Esophagus squamous epithelium (tissue), 5 donors: ENCODE results near the gene EPAS1. TPM values are rescaled to one million over a fixed set of nuclear protein-coding genes. Genes with fewer than 3 reads are reported as not detected.
A peak's percentile ranks its signal among the peaks of the same experiment; 100 is the strongest.

Experiments used
- DNase-seq: peaks from one replicate; lab custom pipeline; 2025; lab: John Stamatoyannopoulos, UW
- H3K27ac ChIP-seq, 4 donors: fragments of 200-600 bp; sonication (generic); one replicate each; pipeline ENCODE4 v1.5.1; 2016 to 2019; ENCODE audit warnings: mild to moderate bottlenecking in 1 of 4
- H3K27me3 ChIP-seq, 4 donors: fragments of 200-600 bp; sonication (generic); 1 replicate in 3 of 4; 2 replicates in 1 of 4; pipeline versions ENCODE4 v1.5.1 to v1.6.0; 2017 to 2021; ENCODE audit warnings: antibody characterized with exemption in 1 of 4
- H3K36me3 ChIP-seq, 3 donors: fragments of 200-600 bp; sonication (generic); one replicate each; pipeline ENCODE4 v1.5.1; 2016 to 2019
- H3K4me1 ChIP-seq, 3 donors: fragments of 200-600 bp; sonication (generic); one replicate each; pipeline ENCODE4 v1.5.1; 2017 to 2019
- H3K4me3 ChIP-seq, 4 donors: fragments of 200-600 bp; sonication (generic); 1 replicate in 3 of 4; 2 replicates in 1 of 4; pipeline ENCODE4 v1.5.1; 2016 to 2019; ENCODE audit warnings: mild to moderate bottlenecking in 2 of 4, moderate library complexity in 1 of 4
- H3K9me3 ChIP-seq, 3 donors: fragments of 200-600 bp; sonication (generic); one replicate each; pipeline ENCODE4 v1.5.1; 2016 to 2019
- POLR2A ChIP-seq, 4 donors: fragments of 450-650 bp; IDR thresholded peaks; one replicate each; pipeline ENCODE4 v1.6.1; 2017; ENCODE audit warnings: antibody characterized with exemption in 4 of 4, mild to moderate bottlenecking in 4 of 4, moderate library complexity in 3 of 4
- whole genome bisulfite sequencing, 2 donors: methylation state at CpG; one replicate each; pipeline ENCODE4 v1.1.5; 2018; 5-methylcytosine and 5-hydroxymethylcytosine counted together
- intact Hi-C: fragments of 100-400 bp; cut with DNase I; formaldehyde crosslinking; loops from one replicate; pipeline ENCODE4 v1.15.0; 2022
- total RNA-seq, 4 donors: library from RNA; depleted of rRNA; stranded (reverse); fragments of >200 nt; gene quantifications; one replicate each; pipeline ENCODE4 v1.1.0, GENCODE V29; 2016
- TF ChIP-seq, protein P1 (sequence below), 6 experiments: fragments of 450-650 bp in 4 of 6; fragments of 200-600 bp in 2 of 6; sonication (generic) in 2 of 6; IDR thresholded peaks; one replicate each; pipeline ENCODE4 v1.5.1; 2016 to 2019; ENCODE audit warnings: antibody characterized with exemption in 6 of 6, mild to moderate bottlenecking in 4 of 6, moderate library complexity in 4 of 6
- donor health status: DM: yes; HTN: yes; CAD: no.

The EPAS1 gene
- total RNA-seq, 4 donors from 2014 or later, result 86.7 to 151 (median 105) TPM

DNA sequence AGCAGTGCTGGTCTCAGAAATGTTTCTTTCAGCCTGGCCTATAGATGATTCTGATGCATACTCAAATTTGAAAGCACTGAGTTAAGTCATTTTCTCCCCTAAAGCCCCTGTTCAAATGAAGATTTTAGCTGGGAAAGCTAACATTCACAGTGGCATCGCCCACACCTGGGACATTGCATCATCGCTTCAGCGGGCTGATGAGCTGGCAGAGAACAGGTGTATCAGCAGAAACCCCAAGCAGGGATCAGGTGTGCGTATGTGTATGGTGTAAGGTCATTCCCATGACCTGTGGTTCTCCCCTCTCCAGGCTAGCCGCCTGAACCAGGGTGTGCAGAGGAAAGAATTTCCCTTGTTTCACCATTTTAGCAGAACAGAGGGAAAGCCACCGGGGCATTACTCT, 56.3 kb downstream of the EPAS1 start:
- 84 to 89% methylated on average over 4 to 6 of the region's 6 CpGs for WGBS, 2 donors
- TF ChIP-seq, protein P1, sequence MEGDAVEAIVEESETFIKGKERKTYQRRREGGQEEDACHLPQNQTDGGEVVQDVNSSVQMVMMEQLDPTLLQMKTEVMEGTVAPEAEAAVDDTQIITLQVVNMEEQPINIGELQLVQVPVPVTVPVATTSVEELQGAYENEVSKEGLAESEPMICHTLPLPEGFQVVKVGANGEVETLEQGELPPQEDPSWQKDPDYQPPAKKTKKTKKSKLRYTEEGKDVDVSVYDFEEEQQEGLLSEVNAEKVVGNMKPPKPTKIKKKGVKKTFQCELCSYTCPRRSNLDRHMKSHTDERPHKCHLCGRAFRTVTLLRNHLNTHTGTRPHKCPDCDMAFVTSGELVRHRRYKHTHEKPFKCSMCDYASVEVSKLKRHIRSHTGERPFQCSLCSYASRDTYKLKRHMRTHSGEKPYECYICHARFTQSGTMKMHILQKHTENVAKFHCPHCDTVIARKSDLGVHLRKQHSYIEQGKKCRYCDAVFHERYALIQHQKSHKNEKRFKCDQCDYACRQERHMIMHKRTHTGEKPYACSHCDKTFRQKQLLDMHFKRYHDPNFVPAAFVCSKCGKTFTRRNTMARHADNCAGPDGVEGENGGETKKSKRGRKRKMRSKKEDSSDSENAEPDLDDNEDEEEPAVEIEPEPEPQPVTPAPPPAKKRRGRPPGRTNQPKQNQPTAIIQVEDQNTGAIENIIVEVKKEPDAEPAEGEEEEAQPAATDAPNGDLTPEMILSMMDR (IDR thresholded peaks at IDR 0.05), result no peak
- no peak for TF ChIP-seq POLR2A (IDR thresholded peaks at IDR 0.05)
- intact Hi-C loops, result no loop called here

DNA sequence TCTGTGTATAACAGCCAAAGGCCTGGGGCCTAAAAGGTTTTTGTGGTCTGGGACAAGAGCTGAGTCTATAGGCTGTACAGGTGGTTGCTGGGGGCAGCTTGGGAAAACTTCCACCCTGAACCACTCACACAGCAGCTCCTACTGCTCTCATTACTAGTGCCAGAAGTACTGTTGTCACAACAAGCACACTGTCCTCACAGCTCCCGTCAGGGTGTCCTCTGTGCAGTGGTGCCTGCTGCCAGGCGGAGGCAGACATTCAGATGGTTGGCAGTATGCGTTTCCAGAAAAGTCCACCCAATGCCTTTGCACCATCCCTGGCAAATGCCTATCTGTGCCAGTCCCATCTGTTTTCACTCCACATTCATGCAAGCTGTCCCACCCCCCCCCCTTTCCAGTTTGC, 58.5 kb downstream of the EPAS1 start:
- Histone ChIP-seq H3K27ac (no peak overlapping the region), H3K9me3 (no peaks in the 10 kb centered on the region), H3K4me1 (peaks cover 0 to 29% (median 3%) of the 10 kb centered on the region in 3 donors), H3K36me3 (peaks cover 3 to 99% (median 4%) of the 10 kb centered on the region in 3 donors), H3K27me3 (no peaks in the 10 kb centered on the region), H3K4me3 (no peak overlapping the region)
- no peak for TF ChIP-seq POLR2A (IDR thresholded peaks at IDR 0.05)
- no peak for DNase-seq
- intact Hi-C loops, result no loop called here
- 100% methylated on average over 1 to 2 of the region's 3 CpGs for WGBS, 2 donors

More for the DNA sequence above, 56.3 kb downstream of the EPAS1 start:
- no peaks in the 10 kb centered on the region for H3K27me3 ChIP-seq
- no peak overlapping the region for H3K4me3 ChIP-seq
- peaks cover 3 to 100% (median 4%) of the 10 kb centered on the region in 3 donors for H3K36me3 ChIP-seq
- H3K9me3 ChIP-seq, result no peaks in the 10 kb centered on the region
- DNase-seq, result no peak
- H3K27ac ChIP-seq, result peak overlapping the region in 1 of 4 donors; percentile 62
- peaks cover 0 to 46% (median 4%) of the 10 kb centered on the region in 3 donors for H3K4me1 ChIP-seq

DNA sequence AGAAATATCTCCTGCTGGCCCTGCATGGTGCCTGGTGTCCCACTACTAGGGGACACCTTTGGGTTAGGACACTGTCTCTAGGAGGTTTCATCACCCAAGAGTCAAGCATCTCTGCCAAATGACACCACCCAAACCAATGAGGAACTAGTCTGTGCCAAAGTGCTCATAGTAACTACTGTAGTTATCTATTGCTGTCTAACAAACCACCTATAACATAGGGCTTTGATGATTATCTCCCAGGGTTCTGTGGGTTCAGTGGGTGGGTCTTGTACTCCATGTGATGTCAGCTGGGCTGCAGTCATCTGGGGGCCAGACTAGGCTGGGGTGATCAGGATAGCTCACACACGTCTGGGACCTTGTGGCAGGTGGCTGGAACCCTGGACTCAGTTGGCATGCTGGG, 59.8 kb downstream of the EPAS1 start:
- intact Hi-C loops, result no loop called here
- H3K36me3 ChIP-seq, result peaks cover 3 to 99% (median 8%) of the 10 kb centered on the region in 3 donors
- no CpG with 5 or more reads among the region's 1 CpG for WGBS, 2 donors
- H3K9me3 ChIP-seq, result no peaks in the 10 kb centered on the region
- DNase-seq, result no peak
- H3K27ac ChIP-seq, result no peak overlapping the region
- H3K27me3 ChIP-seq, result no peaks in the 10 kb centered on the region
- H3K4me1 ChIP-seq, result peaks cover 0 to 17% (median 0%) of the 10 kb centered on the region in 3 donors
- TF ChIP-seq, protein P1 (IDR thresholded peaks at IDR 0.05), result no peak
- TF ChIP-seq POLR2A (IDR thresholded peaks at IDR 0.05), result no peak
- no peak overlapping the region for H3K4me3 ChIP-seq

DNA sequence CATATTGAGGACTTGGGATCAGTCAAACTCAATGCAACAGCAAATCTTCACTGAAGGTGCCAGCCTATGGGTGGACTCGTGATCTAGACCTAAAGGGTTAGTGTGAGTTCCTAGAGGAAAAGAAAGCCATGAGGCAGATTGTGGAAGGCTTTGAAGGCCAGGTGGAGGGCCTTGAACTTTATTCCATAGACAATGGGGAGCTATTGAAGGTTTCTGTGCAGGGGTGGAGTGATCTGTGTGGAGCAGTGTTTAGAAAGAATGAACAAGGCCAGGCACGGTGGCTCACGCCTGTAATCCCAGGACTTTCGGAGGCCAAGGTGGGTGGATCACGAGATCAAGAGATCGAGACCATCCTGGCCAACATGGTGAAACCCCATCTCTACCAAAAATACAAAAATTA, 61.5 kb downstream of the EPAS1 start:
- H3K36me3 ChIP-seq, result peaks cover 3 to 99% (median 10%) of the 10 kb centered on the region in 3 donors

DNA sequence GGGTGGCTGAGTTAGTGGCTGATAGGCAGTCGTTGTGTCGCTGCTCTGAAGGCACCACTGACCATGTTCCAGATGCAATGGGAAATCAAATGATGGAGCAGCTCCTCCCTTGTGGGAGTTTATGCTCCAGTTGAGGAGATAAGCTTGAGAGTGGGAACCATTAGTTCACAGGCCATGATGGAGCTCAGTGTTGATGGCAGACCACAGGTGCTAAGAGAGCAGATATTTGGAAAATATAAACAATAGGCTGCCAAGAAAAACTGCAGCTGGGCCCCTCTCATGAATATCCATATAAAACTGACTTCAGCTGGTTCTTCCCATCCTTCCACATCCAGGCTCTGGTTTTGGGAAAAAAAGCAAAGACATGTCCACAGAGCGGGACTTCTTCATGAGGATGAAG, 63.1 kb downstream of the EPAS1 start:
- H3K4me1 ChIP-seq, result peaks cover 0 to 21% (median 0%) of the 10 kb centered on the region in 3 donors
- H3K27ac ChIP-seq, result no peak overlapping the region
- no peak overlapping the region for H3K4me3 ChIP-seq
- no peaks in the 10 kb centered on the region for H3K27me3 ChIP-seq
- H3K36me3 ChIP-seq, result peaks cover 3 to 92% (median 8%) of the 10 kb centered on the region in 3 donors
- no peaks in the 10 kb centered on the region for H3K9me3 ChIP-seq
- no peak for DNase-seq
- WGBS, 2 donors, result 68 to 89% methylated on average over 1 to 3 of the region's 3 CpGs
- no peak for TF ChIP-seq POLR2A (IDR thresholded peaks at IDR 0.05)
- TF ChIP-seq, protein P1 (IDR thresholded peaks at IDR 0.05), result no peak
- intact Hi-C loops, result loop anchor here (5.0 to 10.0 kb wide), 2 partner anchors 56 to 283 kb away; no protein-coding TSS in a partner anchor

More for the DNA sequence above, 61.5 kb downstream of the EPAS1 start:
- Histone ChIP-seq H3K27ac (no peak overlapping the region), H3K4me1 (peaks cover 0 to 15% (median 0%) of the 10 kb centered on the region in 3 donors), H3K27me3 (no peaks in the 10 kb centered on the region), H3K4me3 (no peak overlapping the region), H3K9me3 (no peaks in the 10 kb centered on the region)
- WGBS, 2 donors, result 87 to 88% methylated on average over 5 to 6 of the region's 6 CpGs
- DNase-seq, result no peak
- no peak for TF ChIP-seq POLR2A (IDR thresholded peaks at IDR 0.05)
- TF ChIP-seq, protein P1 (IDR thresholded peaks at IDR 0.05), result no peak
- intact Hi-C loops, result no loop called here
